GM10248 (cell line): Measurements from ENCODE around the gene LLGL1.

Experiments
- CTCF ChIA-PET: fragments of 300-600 bp; sonication (Branson Sonifier 250); formaldehyde crosslinking; extraction: SDS; loops from one replicate; lab custom pipeline; 2021; ENCODE audit warnings: antibody characterized with exemption; lab: Yijun Ruan, JAX
- POLR2A ChIA-PET: fragments of 350-650 bp; sonication (Branson Sonifier 250); formaldehyde crosslinking; extraction: SDS; loops from one replicate; lab custom pipeline; 2020; ENCODE audit warnings: antibody characterized with exemption; lab: Yijun Ruan, JAX
- DNase-seq: peaks from one replicate; pipeline ENCODE4 v3.0.0; 2012; ENCODE audit errors: extremely low spot score
- TF ChIP-seq, protein P1 (sequence below): IDR thresholded peaks from 2 replicates; pipeline ENCODE4 v1.5.1; 2012; ENCODE audit warnings: mild to moderate bottlenecking, low read depth; ENCODE audit errors: extremely low read depth, missing control alignments, control extremely low read depth

LLGL1 gene

DNA sequence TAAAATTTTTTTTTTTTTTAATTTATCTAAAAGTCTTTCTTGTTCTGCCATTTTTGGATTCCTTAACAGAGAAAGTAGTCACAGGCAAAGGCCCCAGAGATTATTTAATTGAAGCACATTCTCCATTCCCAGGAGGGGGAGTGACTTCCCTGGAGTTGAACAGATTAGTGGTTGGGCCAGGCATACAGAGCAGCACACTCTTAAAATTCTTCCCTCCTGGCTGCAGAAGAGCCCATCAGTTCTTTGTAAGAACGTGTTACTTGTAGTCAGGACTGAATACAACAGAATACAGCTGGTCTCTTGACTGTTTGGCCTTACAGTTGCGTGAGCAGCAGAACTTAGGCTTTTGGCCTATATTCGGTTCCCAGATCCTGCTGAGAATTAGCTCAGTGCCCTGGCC, 40.0 kb upstream of the LLGL1 start:
- POLR2A ChIA-PET = no interaction called here

DNA sequence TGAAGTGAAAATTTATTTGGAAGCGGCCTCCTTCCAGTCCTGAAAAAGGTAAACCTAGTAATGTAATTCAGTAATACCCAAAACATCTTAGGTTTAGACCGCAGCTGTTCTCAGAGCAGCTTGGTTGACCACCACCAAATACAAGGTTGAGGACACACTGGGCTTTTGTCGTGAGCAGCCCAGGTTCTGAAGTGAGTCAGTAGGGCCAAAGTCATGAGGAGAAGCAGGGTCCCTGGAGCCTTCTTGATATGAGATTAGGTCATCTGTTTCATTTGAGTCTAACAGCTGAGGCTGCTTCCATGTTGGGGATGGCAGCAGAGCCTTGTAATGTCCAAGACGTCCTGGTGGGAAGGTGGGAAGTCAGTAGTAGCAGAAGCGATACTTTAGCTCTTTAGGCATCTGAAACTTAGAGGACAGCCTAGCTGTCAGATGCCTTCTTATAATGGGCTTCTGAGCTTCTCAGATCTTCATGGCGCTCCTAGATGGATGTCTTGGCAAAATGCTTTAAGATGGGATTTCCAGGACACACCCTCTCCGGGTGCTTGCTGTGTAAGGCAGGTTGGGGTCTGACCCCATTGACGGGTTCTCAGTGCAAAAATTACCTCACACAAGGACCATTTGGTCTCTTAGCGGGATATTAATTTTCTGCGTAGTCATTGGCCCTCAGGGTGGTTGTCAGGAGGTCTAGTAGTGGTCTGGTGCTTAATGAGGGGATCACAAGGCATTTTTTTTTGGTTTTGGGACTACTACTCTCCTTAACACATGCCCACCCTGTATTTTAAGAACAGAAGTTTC, 39.4 kb upstream of the LLGL1 start:
- TF ChIP-seq, protein P1, sequence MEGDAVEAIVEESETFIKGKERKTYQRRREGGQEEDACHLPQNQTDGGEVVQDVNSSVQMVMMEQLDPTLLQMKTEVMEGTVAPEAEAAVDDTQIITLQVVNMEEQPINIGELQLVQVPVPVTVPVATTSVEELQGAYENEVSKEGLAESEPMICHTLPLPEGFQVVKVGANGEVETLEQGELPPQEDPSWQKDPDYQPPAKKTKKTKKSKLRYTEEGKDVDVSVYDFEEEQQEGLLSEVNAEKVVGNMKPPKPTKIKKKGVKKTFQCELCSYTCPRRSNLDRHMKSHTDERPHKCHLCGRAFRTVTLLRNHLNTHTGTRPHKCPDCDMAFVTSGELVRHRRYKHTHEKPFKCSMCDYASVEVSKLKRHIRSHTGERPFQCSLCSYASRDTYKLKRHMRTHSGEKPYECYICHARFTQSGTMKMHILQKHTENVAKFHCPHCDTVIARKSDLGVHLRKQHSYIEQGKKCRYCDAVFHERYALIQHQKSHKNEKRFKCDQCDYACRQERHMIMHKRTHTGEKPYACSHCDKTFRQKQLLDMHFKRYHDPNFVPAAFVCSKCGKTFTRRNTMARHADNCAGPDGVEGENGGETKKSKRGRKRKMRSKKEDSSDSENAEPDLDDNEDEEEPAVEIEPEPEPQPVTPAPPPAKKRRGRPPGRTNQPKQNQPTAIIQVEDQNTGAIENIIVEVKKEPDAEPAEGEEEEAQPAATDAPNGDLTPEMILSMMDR = no peak
- no peak for DNase-seq
- CTCF ChIA-PET = interaction anchor here (1.0 to 7.5 kb wide), 6 partner anchors 8 to 45 kb away, joined by 3 to 51 read pairs (median 4); no protein-coding TSS in a partner anchor
- POLR2A ChIA-PET = no interaction called here

More for the DNA sequence above, 40.0 kb upstream of the LLGL1 start:
- TF ChIP-seq, protein P1 = no peak
- no peak for DNase-seq
- CTCF ChIA-PET = interaction anchor here (1.0 to 7.5 kb wide), 6 partner anchors 9 to 44 kb away, joined by 3 to 51 read pairs (median 4); no protein-coding TSS in a partner anchor

DNA sequence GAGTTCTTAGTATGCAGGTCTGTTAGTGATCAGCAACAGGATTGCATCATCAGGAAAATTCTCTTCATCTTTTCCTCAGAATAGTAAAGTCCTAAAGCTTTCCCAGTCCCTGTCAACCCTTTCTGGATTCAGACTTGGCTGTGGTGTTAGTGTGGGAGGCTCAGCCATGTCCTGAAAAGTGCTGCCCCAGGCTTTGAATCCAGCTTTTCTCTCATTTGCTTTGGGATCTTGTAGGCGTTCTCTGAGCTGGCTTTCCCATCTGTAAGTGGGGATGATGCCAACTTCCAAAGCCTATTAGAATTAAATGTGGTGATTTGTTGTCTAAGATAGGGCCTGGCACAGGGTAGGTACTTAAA, 38.8 kb upstream of the LLGL1 start:
- DNase-seq = no peak
- ChIA-PET CTCF (interaction anchor here (1.4 to 7.5 kb wide), 3 partner anchors 17 to 45 kb away, joined by 4 to 51 read pairs (median 4); no protein-coding TSS in a partner anchor), POLR2A (no interaction called here)
- TF ChIP-seq, protein P1 = no peak

DNA sequence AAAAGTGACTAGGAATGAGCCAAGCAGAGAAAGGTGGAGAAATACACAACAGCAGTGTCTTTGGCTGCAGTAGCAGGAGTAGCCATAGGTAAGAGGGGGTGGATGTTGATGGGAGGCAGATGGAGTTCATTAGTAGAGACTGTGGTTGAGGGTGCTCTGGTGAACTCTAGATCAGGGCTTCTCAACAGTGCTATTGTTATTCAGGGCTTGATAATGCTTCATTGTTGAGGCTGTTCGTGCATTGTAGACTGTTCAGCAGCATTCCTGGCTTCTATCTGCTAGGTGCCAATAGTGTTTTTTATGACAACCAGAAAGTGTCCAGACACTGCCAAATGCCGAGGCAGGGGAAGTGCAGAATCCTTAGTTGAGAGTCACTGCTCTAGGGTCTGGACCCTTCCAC, 38.2 kb upstream of the LLGL1 start:
- TF ChIP-seq, protein P1 = no peak
- CTCF ChIA-PET = interaction anchor here (1.3 kb wide), 1 partner anchor 44 kb away, joined by 3 read pairs; no protein-coding TSS in a partner anchor
- no peak for DNase-seq
- POLR2A ChIA-PET = no interaction called here

DNA sequence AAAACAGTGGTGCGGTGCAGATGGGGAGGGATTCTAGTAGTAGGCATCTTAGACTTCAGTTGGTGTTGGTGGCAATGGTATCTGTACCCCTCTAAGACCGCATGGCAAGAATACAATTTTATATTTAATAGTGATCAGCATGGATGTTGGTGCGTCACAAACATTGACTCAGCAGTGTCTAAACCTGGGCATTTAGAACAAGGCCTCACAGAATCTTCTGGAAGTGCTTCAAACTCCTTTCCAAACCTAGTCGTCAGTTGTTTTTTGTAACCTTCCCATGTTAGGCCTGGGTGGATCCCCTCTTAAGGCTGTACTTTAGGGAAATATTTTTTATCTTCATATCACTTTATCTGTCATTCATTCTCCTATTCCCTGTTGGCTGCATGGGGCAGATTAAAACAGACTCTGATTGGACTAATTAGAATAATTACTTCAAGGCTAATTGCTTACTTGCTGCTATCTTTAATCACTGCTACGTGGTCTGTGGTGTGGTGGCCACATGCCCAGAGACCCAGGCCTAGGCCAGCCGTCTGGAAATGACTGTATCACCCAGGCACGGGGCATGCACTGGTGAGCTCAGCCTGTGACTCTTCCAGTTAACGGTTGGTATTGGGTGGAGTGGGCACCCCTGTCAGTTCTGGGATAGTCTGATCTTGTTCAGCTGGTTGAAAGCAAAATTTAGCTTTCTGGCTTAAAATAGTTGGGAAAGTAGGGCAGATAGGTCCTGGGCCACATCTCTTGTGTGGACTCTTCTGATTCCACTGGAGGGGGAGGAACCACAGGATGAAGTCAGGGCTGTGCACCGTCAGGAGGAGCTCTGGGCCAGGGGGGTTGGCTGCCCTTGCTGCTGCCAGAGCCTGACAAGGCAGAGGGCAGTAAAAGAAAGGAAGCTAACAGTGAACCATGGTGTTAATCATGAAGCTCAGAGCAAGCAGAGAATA, 37.3 kb upstream of the LLGL1 start:
- ChIA-PET POLR2A (interaction anchor here (0.9 kb wide), 1 partner anchor 100 kb away, joined by 3 read pairs; no protein-coding TSS in a partner anchor), CTCF (interaction anchor here (1.1 to 3.3 kb wide), 5 partner anchors 8 to 48 kb away, joined by 3 to 19 read pairs (median 4); no protein-coding TSS in a partner anchor)
- no peak for DNase-seq
- TF ChIP-seq, protein P1 = no peak

DNA sequence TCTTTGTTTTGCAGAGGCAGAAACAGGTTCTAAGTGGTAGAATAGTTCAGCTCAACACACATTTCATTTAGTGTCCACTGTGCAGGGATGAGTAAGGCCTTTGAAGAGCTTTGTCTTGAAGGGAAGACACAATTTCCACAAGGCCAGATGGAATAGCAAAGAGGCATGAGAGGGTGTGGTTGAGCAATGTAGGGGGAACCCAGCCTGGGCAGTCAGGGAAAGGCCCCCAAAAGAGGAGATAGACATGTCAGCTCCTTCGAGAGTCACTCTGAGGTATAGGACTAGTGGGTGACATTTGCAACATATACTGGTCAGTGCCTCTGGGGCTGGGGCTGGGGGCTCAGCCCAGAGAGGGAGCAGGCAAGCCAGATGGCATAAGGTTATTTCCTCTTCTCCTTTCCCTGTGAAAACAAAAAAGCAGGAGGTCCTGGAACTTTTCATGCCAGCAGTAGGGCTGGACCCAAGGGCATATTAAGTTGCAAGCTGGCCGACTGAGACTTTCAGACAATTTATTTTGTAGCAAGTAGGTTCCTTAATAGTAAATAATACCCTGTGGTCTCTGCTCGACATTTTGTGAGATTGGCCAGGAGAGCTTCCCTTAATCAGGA, 34.7 kb upstream of the LLGL1 start:
- no peak for DNase-seq
- ChIA-PET POLR2A (interaction anchor here (0.7 kb wide), 3 partner anchors 10 to 1201 kb away, joined by 3 to 5 read pairs (median 4); no protein-coding TSS in a partner anchor), CTCF (interaction anchor here (1.3 to 3.3 kb wide), 5 partner anchors 8 to 49 kb away, joined by 3 to 19 read pairs (median 3); no protein-coding TSS in a partner anchor)
- TF ChIP-seq, protein P1 = no peak
